ENCODE data around the gene FREY1. TPM values are rescaled to one million over a fixed set of nuclear protein-coding genes. Genes with fewer than 3 reads are reported as not detected.
A peak's percentile ranks its signal among the peaks of the same experiment; 100 is the strongest.
"Not testable (repeated sequence)": the region's sequence is repeated elsewhere in the genome, so short reads cannot be mapped to it uniquely, and the experiment has no call there.

FREY1 gene
- total RNA-seq, 1 donor from 2014 or later: not detected

DNA sequence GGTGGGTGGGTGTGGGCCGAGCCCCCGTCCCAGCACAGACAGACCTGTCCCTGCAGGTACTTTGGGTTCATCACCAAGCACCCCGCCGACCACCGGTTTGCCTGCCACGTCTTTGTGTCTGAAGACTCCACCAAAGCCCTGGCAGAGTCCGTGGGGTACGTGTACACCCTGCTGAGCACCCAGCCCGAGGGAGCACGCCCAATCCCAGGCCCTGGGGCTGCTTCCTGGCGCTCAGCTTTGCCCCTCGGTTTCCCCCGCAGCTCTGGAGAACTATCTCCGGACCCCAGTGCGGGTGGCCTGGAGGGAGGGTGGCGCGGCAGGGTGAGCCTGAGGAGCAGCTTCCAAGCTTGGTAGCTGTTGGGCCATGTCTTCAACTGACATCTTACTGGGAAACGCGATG is 2.0 kb downstream of the FREY1 start:
- TF ChIP-seq, protein P1, sequence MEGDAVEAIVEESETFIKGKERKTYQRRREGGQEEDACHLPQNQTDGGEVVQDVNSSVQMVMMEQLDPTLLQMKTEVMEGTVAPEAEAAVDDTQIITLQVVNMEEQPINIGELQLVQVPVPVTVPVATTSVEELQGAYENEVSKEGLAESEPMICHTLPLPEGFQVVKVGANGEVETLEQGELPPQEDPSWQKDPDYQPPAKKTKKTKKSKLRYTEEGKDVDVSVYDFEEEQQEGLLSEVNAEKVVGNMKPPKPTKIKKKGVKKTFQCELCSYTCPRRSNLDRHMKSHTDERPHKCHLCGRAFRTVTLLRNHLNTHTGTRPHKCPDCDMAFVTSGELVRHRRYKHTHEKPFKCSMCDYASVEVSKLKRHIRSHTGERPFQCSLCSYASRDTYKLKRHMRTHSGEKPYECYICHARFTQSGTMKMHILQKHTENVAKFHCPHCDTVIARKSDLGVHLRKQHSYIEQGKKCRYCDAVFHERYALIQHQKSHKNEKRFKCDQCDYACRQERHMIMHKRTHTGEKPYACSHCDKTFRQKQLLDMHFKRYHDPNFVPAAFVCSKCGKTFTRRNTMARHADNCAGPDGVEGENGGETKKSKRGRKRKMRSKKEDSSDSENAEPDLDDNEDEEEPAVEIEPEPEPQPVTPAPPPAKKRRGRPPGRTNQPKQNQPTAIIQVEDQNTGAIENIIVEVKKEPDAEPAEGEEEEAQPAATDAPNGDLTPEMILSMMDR (conservative IDR thresholded peaks at IDR 0.05; ENCODE audit: low read depth, low read length): no peak
- no peak overlapping the region for H3K4me3 ChIP-seq (ENCODE audit: low read depth, low read length)
- no peak for DNase-seq (ENCODE audit: low read depth)

DNA sequence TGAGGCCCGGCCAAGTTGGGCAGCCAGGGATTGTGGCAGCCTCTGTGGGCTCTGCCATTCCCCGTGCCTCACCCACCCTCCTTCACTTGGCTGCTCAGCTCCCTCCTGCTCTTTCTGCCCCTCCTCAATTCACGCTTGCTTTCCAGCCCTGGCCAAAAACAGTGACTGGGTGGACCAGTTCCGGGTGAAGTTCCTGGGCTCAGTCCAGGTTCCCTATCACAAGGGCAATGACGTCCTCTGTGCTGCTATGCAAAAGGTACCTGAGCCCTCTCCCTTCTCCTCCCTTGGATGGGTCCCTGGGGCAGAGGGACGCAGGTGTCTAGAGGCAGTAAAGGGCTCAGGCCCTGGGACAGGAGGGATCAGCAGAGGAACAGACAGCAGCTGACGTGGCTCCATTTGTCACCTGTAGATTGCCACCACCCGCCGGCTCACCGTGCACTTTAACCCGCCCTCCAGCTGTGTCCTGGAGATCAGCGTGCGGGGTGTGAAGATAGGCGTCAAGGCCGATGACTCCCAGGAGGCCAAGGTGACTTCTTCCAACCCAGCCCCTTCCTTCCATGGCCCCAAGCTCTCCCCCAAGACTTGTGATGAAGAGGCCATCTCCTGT is 2.7 kb downstream of the FREY1 start:
- no peak for DNase-seq (ENCODE audit: low read depth)
- TF ChIP-seq, protein P1 (conservative IDR thresholded peaks at IDR 0.05; ENCODE audit: low read depth, low read length): no peak
- H3K4me3 ChIP-seq (ENCODE audit: low read depth, low read length): no peak overlapping the region

DNA sequence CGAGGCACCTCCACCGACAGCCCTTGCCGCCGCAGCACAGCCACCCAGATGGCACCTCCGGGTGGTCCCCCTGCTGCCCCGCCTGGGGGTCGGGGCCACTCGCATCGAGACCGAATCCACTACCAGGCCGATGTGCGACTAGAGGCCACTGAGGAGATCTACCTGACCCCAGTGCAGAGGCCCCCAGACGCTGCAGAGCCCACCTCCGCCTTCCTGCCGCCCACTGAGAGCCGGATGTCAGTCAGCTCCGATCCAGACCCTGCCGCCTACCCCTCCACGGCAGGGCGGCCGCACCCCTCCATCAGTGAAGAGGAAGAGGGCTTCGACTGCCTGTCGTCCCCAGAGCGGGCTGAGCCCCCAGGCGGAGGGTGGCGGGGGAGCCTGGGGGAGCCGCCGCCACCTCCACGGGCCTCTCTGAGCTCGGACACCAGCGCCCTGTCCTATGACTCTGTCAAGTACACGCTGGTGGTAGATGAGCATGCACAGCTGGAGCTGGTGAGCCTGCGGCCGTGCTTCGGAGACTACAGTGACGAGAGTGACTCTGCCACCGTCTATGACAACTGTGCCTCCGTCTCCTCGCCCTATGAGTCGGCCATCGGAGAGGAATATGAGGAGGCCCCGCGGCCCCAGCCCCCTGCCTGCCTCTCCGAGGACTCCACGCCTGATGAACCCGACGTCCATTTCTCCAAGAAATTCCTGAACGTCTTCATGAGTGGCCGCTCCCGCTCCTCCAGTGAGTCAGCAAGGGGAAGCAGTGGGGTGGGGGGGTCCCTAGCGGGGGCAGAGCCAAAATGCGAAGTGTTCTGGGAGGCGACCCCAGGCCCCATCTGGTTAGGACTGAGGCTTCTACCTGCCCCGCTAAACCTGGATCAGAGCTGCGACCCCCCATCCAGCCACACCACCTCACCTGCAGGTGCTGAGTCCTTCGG is 4.4 kb downstream of the FREY1 start:
- DNase-seq (ENCODE audit: low read depth): no peak
- H3K4me3 ChIP-seq (ENCODE audit: low read depth, low read length): no peak overlapping the region
- TF ChIP-seq, protein P1 (conservative IDR thresholded peaks at IDR 0.05; ENCODE audit: low read depth, low read length): no peak

DNA sequence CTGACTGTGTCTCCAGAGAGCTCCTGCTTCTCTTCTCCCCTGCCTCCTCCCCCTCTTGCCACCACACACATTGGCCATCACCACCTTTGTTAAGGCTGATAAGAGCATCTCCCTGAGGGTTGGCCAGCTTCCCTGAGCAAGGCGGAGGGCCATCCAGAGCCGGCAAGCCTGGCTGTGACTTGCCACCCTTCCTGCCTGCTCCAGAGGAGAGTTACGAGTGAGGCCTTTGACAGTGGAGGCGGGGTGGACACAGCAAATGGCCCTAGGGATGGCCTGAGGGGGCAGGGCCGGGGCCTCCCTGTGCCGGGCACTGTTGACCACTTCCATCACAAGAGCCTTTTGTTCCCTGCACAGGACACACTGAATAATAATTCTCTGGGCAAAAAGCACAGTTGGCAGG is 5.4 kb downstream of the FREY1 start:
- DNase-seq (ENCODE audit: low read depth): no peak
- TF ChIP-seq, protein P1 (conservative IDR thresholded peaks at IDR 0.05; ENCODE audit: low read depth, low read length): no peak

DNA sequence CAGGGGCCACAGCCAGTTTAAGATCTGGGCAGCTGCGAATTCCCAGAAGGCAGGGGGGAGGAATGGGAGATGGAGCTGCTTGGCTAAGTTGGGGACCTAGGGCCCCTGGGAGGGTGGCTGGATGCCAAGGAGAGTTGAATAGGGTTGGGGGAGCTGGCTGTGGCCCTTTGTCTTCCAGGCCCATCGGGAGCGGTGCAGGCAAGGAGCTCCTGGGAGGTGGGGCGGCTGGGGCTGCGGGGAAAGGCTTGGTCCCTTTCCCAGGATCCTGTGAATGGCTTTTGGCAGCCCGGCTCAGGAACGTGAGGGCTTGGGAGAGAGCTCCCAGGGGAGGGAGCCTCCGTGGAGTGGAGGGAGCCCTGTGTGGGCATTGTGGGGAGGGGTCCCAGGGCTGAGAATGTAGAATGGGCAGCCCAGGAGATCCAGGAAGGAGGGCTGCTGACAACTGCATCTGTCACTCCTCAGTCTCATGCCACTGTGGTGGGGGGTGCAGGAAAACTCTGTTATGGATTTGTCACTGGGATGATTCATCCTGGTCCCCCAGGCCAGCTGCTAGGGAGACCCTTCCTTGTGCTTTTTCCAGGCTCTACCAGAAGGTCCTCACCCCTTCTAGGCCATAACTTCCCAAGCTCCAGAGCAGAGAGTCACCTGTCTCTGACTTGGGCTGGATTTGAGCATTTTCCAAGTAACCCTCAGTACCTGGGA is 6.0 kb downstream of the FREY1 start:
- no peak for DNase-seq (ENCODE audit: low read depth)
- TF ChIP-seq, protein P1 (conservative IDR thresholded peaks at IDR 0.05; ENCODE audit: low read depth, low read length): no peak
- peak overlapping the region; percentile 61 for H3K4me3 ChIP-seq (ENCODE audit: low read depth, low read length)

More for the DNA sequence above, 5.4 kb downstream of the FREY1 start:
- no peak overlapping the region for H3K4me3 ChIP-seq (ENCODE audit: low read depth, low read length)

DNA sequence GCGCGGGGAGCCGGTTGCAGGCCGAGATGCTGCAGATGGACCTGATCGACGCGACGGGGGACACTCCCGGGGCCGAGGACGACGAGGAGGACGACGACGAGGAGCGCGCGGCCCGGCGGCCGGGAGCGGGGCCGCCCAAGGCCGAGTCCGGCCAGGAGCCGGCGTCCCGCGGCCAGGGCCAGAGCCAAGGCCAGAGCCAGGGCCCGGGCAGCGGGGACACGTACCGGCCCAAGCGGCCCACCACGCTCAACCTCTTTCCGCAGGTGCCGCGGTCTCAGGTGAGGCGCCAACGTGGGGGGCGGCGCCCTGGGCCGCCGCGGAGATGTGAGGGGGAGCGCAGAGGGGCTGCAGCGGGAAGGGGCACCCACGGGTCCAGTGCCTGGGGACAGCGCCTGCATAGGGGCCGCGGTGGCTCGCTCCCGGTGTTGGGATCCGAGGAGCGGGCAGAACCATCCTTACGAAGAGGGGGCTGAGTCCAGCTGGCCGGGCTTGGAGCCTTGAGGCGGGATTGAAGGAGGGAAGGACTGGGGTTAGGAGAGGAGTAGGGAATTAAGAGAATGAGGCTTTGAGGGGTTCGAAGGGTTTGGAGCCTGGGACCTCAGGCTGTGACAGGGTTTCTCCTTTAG is 6.8 kb downstream of the FREY1 start:
- not testable (repeated sequence) for DNase-seq (ENCODE audit: low read depth)
- peak overlapping the region; percentile 61 for H3K4me3 ChIP-seq (ENCODE audit: low read depth, low read length)

Measured in epithelial cell of proximal tubule (primary cell).